ENCODE measurements around the gene SV2A. TPM values are rescaled to one million over a fixed set of nuclear protein-coding genes. Genes with fewer than 3 reads are reported as not detected.

SV2A gene
- total and polyA plus RNA-seq, 2 donors (not counting 1 experiment from before 2014, with no cell fraction given), result 0.07 to 0.24 TPM

DNA sequence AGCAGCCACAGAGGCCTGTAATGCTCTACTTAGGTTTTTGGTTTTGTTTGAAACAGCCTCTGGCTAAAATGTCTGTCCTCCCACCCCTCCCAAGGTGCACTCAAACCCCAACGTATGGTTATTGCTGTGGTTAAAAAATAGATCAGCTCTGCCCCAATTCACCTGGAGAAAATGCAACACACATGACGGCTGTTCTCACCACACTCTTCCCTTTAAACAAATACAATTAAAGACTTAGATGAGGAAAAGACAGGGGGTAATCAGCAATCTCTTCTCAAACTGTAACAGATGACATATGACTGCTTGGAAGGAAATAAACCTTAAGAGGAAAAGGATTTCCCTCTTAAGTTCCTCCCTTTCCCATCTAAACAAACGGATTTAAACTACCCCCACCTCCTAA lies 25.2 kb upstream of the SV2A start:
- Histone ChIP-seq H3K27me3 (replicated peaks in 1 of 4; ENCODE audit: control extremely low read depth in 1 of 4, control insufficient read depth in 3 of 4, insufficient read depth in 4 of 4, low read length in 3 of 4) (peaks cover 0 to 3% (median 0%) of the 10 kb centered on the region in 4 experiments), H3K4me3 (ENCODE audit: control extremely low read depth in 1 of 5, extremely low read depth in 1 of 5, insufficient read depth in 1 of 5, low read depth in 2 of 5, low read length in 4 of 5) (no peak overlapping the region), H3K4me1 (ENCODE audit: control insufficient read depth in 2 of 2, insufficient read depth in 2 of 2, low read length in 2 of 2) (no peaks in the 10 kb centered on the region), H3K9ac (ENCODE audit: low read length) (no peak overlapping the region), H3K4me2 (replicated peaks; ENCODE audit: low read depth, low read length, poor library complexity, severe bottlenecking) (no peak overlapping the region), H2AFZ (ENCODE audit: insufficient read depth, low read depth, low read length, poor library complexity, severe bottlenecking) (no peak overlapping the region), H4K20me1 (ENCODE audit: control insufficient read depth, insufficient read depth, low read length, poor library complexity, severe bottlenecking) (no peaks in the 10 kb centered on the region), H3K9me3 (ENCODE audit: control extremely low read depth in 1 of 3, control insufficient read depth in 2 of 3, insufficient read depth in 1 of 3, low read length in 2 of 3) (no peaks in the 10 kb centered on the region), H3K36me3 (replicated peaks in 1 of 2; ENCODE audit: control extremely low read depth in 1 of 2, control insufficient read depth in 1 of 2, extremely low read depth in 1 of 2, insufficient read depth in 2 of 2, low read length in 1 of 2) (no peaks in the 10 kb centered on the region), H3K27ac (ENCODE audit: low read length in 2 of 2) (no peak overlapping the region), H3K79me2 (ENCODE audit: control insufficient read depth, insufficient read depth, low read length) (no peaks in the 10 kb centered on the region)
- H3K4me3 Mint-ChIP-seq, result no peak overlapping the region
- CTCF ChIA-PET, result interaction anchor here (0.7 to 1.3 kb wide), 2 partner anchors 8 to 15 kb away, joined by 3 to 5 read pairs; no protein-coding TSS in a partner anchor
- ATAC-seq (ENCODE audit: low read depth), result no peak
- no peaks in the 10 kb centered on the region for H3K4me1 Mint-ChIP-seq
- no peaks in the 10 kb centered on the region for H3K27me3 Mint-ChIP-seq
- 27% methylated on average over 1 of the region's 3 CpGs for WGBS (ENCODE audit: insufficient coverage)
- POLR2A ChIA-PET, result no interaction called here
- intact Hi-C loops (cut with micrococcal nuclease), result no loop called here
- H3K27ac Mint-ChIP-seq, result no peak overlapping the region
- H3K9me3 Mint-ChIP-seq (ENCODE audit: insufficient read depth), result no peaks in the 10 kb centered on the region
- TF ChIP-seq, protein P1, sequence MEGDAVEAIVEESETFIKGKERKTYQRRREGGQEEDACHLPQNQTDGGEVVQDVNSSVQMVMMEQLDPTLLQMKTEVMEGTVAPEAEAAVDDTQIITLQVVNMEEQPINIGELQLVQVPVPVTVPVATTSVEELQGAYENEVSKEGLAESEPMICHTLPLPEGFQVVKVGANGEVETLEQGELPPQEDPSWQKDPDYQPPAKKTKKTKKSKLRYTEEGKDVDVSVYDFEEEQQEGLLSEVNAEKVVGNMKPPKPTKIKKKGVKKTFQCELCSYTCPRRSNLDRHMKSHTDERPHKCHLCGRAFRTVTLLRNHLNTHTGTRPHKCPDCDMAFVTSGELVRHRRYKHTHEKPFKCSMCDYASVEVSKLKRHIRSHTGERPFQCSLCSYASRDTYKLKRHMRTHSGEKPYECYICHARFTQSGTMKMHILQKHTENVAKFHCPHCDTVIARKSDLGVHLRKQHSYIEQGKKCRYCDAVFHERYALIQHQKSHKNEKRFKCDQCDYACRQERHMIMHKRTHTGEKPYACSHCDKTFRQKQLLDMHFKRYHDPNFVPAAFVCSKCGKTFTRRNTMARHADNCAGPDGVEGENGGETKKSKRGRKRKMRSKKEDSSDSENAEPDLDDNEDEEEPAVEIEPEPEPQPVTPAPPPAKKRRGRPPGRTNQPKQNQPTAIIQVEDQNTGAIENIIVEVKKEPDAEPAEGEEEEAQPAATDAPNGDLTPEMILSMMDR (IDR thresholded peaks at IDR 0.05), result no peak
- no peak for TF ChIP-seq EZH2 (IDR thresholded peaks at IDR 0.05; ENCODE audit: borderline replicate concordance, insufficient read depth, low read depth, low read length, poor library complexity, severe bottlenecking)
- DNase-seq, result no peak

DNA sequence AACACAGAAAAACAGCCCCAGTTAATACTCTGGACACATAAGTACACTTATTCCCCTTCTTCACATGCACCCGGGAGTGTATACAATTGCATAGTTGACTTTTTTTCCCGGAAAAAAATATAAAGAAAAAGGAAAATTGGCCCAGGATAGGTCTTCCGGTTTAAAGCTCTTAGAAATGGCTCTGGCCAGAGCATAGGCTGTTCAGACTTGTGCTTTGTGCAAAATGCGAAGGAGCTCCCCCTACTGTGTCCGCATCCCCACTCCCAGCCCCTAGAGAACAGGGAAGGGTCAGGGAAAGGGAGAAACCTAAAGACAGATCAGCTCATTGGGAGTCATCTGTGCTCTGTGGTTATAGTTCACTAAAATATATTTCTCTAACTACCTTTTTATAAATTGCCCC lies 24.6 kb upstream of the SV2A start:
- H3K27ac Mint-ChIP-seq, result no peak overlapping the region

More for the DNA sequence above, 24.6 kb upstream of the SV2A start:
- no peak for DNase-seq
- Histone ChIP-seq H3K27ac (ENCODE audit: low read length in 2 of 2) (no peak overlapping the region), H3K9ac (ENCODE audit: low read length) (no peak overlapping the region), H4K20me1 (ENCODE audit: control insufficient read depth, insufficient read depth, low read length, poor library complexity, severe bottlenecking) (no peaks in the 10 kb centered on the region), H3K9me3 (ENCODE audit: control extremely low read depth in 1 of 3, control insufficient read depth in 2 of 3, insufficient read depth in 1 of 3, low read length in 2 of 3) (no peaks in the 10 kb centered on the region), H2AFZ (ENCODE audit: insufficient read depth, low read depth, low read length, poor library complexity, severe bottlenecking) (no peak overlapping the region), H3K4me2 (replicated peaks; ENCODE audit: low read depth, low read length, poor library complexity, severe bottlenecking) (no peak overlapping the region), H3K36me3 (replicated peaks in 1 of 2; ENCODE audit: control extremely low read depth in 1 of 2, control insufficient read depth in 1 of 2, extremely low read depth in 1 of 2, insufficient read depth in 2 of 2, low read length in 1 of 2) (no peaks in the 10 kb centered on the region), H3K79me2 (ENCODE audit: control insufficient read depth, insufficient read depth, low read length) (no peaks in the 10 kb centered on the region), H3K4me1 (ENCODE audit: control insufficient read depth in 2 of 2, insufficient read depth in 2 of 2, low read length in 2 of 2) (no peaks in the 10 kb centered on the region), H3K4me3 (ENCODE audit: control extremely low read depth in 1 of 5, extremely low read depth in 1 of 5, insufficient read depth in 1 of 5, low read depth in 2 of 5, low read length in 4 of 5) (no peak overlapping the region), H3K27me3 (replicated peaks in 1 of 4; ENCODE audit: control extremely low read depth in 1 of 4, control insufficient read depth in 3 of 4, insufficient read depth in 4 of 4, low read length in 3 of 4) (peaks cover 0 to 3% (median 0%) of the 10 kb centered on the region in 4 experiments)
- no peak for ATAC-seq (ENCODE audit: low read depth)
- intact Hi-C loops (cut with micrococcal nuclease), result no loop called here
- Mint-ChIP-seq H3K9me3 (ENCODE audit: insufficient read depth) (no peaks in the 10 kb centered on the region), H3K27me3 (peaks cover 2% of the 10 kb centered on the region), H3K4me1 (no peaks in the 10 kb centered on the region), H3K4me3 (no peak overlapping the region)
- 80% methylated on average over 1 of the region's 5 CpGs for WGBS (ENCODE audit: insufficient coverage)
- CTCF ChIA-PET, result interaction anchor here (0.7 kb wide), 1 partner anchor 16 kb away, joined by 5 read pairs; no protein-coding TSS in a partner anchor
- no peak for TF ChIP-seq EZH2 (IDR thresholded peaks at IDR 0.05; ENCODE audit: borderline replicate concordance, insufficient read depth, low read depth, low read length, poor library complexity, severe bottlenecking)
- TF ChIP-seq, protein P1 (IDR thresholded peaks at IDR 0.05), result no peak
- POLR2A ChIA-PET, result no interaction called here

Data from B cell (primary cell).